ENCODE measurements around the gene PITPNM1.

The PITPNM1 gene

GRCh38 chr11:67506426-67507051, 1.4 kb upstream of the PITPNM1 start:
- TF ChIP-seq, protein P1, sequence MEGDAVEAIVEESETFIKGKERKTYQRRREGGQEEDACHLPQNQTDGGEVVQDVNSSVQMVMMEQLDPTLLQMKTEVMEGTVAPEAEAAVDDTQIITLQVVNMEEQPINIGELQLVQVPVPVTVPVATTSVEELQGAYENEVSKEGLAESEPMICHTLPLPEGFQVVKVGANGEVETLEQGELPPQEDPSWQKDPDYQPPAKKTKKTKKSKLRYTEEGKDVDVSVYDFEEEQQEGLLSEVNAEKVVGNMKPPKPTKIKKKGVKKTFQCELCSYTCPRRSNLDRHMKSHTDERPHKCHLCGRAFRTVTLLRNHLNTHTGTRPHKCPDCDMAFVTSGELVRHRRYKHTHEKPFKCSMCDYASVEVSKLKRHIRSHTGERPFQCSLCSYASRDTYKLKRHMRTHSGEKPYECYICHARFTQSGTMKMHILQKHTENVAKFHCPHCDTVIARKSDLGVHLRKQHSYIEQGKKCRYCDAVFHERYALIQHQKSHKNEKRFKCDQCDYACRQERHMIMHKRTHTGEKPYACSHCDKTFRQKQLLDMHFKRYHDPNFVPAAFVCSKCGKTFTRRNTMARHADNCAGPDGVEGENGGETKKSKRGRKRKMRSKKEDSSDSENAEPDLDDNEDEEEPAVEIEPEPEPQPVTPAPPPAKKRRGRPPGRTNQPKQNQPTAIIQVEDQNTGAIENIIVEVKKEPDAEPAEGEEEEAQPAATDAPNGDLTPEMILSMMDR (IDR thresholded peaks at IDR 0.05; ENCODE audit: low read depth, low read length) = no peak
- no peak for DNase-seq (ENCODE audit: extremely low read depth, low read depth)

DNA sequence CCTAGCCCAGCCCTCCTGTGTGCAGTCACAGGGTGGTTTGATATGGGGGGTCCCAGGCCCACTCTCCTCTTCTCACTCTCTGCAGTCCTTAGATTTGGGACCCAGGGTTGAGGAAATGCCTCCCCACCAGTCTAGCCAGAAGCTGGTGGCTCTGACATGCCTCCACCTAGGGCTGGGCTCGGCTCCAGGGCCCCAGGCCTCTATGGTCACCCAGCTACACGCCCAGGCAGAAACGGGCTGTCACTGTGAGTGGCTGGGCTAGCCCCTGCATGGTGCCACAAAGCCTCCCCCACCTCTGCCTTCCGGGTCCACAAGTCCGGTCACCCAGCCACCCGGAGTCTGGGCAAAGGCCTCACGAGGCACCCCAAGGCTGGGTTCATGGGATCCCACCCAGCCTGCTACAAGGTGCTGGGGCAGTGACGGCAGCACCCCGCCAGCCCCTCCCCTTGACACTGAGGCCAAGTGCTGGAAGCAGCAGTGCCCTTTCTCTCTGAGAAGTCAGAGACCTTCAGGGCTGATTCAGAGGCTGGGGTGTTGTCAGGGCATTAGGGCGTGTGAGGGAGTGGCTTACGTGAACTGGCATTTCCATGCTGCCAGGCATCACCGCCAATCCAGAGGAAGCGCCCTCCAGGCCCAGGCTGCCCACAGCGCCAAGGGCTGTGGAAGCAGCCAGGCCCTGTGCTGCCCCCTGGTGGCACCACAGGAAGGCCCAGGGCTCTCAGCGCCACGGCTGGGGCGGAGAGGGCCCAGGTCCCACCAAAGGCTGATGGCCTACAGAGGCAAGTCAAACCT, 638 bp upstream of the PITPNM1 start:
- TF ChIP-seq, protein P1 (IDR thresholded peaks at IDR 0.05; ENCODE audit: low read depth, low read length) = peak; percentile 96

DNA sequence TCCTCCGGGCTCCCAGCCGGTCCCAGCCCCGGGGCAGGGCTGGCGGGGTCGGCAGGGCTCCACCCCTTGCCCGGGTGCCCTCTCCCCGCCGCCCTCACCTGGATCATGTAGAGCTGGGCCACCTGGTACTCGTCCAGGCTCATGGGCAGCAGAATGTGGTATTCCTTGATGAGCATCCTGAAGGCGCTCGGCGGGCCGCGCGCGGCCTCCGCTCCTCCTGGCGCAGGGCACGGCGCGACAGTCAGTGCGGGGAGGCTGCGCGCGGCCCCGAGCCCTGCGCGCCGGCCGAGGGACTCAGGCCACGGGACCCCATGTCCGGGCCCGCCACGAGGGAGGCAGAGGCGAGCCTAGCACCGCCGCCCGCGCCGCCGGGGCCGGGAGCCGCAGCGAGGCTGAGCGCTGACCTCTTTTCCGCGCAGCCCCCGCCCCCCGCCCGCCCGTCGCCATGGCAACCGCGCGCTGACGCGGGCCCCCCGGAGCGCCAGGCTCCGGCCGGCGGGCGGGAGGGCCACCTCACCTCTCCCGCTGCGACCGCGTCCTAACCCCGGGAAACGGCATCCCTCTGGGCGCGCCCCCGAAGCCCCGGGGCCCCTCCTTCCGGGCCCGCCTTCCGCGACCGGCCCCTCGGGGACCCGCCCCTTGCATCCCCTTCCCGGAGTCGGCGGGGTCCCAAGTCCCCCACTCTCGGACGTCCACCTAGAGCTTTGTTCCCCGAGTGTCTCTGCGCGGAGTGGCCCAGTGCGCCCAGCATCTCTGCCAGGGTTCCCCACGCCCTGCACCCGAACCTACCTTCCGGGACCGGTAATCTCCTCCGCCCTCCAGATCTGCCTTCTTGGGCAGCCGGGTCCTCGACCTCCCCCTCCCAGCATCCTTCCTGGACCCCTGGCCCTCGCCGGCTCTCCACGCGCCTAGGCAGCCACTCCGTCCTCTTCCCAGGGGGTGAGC, 886 bp downstream of the PITPNM1 start:
- DNase-seq (ENCODE audit: extremely low read depth, low read depth) = no peak
- TF ChIP-seq, protein P1 (IDR thresholded peaks at IDR 0.05; ENCODE audit: low read depth, low read length) = no peak

More for the DNA sequence above, 638 bp upstream of the PITPNM1 start:
- peak; percentile 75 for DNase-seq (ENCODE audit: extremely low read depth, low read depth)

DNA sequence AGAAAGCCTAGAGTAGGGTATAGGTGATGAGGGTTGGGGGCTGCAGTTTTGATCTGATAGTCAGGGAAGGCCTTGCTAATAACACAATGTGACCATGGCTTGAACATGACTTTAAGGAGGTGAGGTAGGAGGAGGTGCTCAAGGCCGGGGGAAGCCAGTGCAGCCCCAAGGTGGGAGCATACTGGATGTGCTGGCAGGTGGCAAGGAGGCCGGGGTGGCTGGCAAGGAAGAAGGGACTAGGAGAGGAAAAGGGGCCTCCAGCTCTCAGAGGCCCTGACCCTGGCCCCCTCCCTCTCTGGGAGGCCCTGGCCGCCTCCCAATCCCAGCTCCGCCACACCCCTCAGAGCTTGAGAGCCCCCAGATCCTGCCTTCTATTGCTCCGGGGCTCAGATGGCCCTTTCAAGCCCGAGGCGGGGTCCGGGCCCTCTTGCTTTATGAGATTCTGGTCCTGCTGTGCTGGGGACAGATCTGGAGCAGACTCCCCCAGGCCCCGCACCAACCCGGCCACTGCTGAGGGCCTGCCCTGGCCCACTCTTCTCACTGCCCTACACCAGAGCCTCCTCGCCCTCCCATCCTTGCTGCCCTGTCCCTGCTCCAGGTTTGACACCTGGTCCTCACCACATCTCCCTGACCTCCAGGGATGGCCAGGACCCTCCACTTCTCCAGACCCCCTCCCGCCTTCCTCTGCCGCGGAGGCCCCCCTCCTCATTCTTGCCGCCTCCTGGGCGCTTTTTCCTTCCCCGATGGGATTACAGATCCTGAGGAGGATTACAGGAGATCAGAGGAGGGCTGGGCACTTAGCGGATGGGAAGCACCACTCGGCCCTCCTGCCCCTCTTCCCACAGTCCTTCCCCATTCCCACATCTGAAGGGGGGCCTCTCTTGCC, 1.8 kb downstream of the PITPNM1 start:
- DNase-seq (ENCODE audit: extremely low read depth, low read depth) = no peak
- TF ChIP-seq, protein P1 (IDR thresholded peaks at IDR 0.05; ENCODE audit: low read depth, low read length) = no peak

GRCh38 chr11:67502328-67502979, 2.7 kb downstream of the PITPNM1 start:
- TF ChIP-seq, protein P1 (IDR thresholded peaks at IDR 0.05; ENCODE audit: low read depth, low read length) = no peak
- no peak for DNase-seq (ENCODE audit: extremely low read depth, low read depth)

GRCh38 chr11:67501854-67502253, 3.3 kb downstream of the PITPNM1 start:
- TF ChIP-seq, protein P1 (IDR thresholded peaks at IDR 0.05; ENCODE audit: low read depth, low read length) = no peak
- DNase-seq (ENCODE audit: extremely low read depth, low read depth) = no peak

All from AG09319 (cell line).